Neuronal stem cell (in vitro differentiated cells): ENCODE data around the gene KRT80.
A peak's percentile ranks its signal among the peaks of the same experiment; 100 is the strongest.

Experiments
- DNase-seq: peaks from one replicate; pipeline ENCODE4 v3.0.0-alpha.2; 2013; ENCODE audit warnings: low spot score
- H2AFZ ChIP-seq: one replicate; pipeline ENCODE4 v1.6.1; 2013; ENCODE audit warnings: mild to moderate bottlenecking, low read length, inconsistent platforms
- H2AK5ac ChIP-seq: 2 replicates; pipeline ENCODE4 v1.6.1; 2013; ENCODE audit warnings: low read depth, mild to moderate bottlenecking, inconsistent platforms, low read length, moderate library complexity, mixed read lengths
- H2BK120ac ChIP-seq: 2 replicates; pipeline ENCODE4 v1.6.1; 2013; ENCODE audit warnings: low read depth, mild to moderate bottlenecking, inconsistent platforms, low read length, moderate library complexity, mixed read lengths
- H2BK12ac ChIP-seq: one replicate; pipeline ENCODE4 v1.6.1; 2013; ENCODE audit warnings: low read length, inconsistent platforms
- H2BK15ac ChIP-seq: 2 replicates; pipeline ENCODE4 v1.6.1; 2013; ENCODE audit warnings: mild to moderate bottlenecking, low read length, inconsistent platforms, mixed read lengths
- H2BK5ac ChIP-seq: one replicate; pipeline ENCODE4 v1.6.1; 2013; ENCODE audit warnings: inconsistent platforms, mild to moderate bottlenecking, low read length, moderate library complexity
- H3K14ac ChIP-seq: one replicate; pipeline ENCODE4 v1.6.1; 2013; ENCODE audit warnings: low read length, inconsistent platforms
- H3K18ac ChIP-seq: 2 replicates; pipeline ENCODE4 v1.6.1; 2013; ENCODE audit warnings: low read length, inconsistent platforms
- H3K23ac ChIP-seq: 2 replicates; pipeline ENCODE4 v1.6.1; 2013; ENCODE audit warnings: low read depth, mild to moderate bottlenecking, mixed read lengths, low read length, inconsistent platforms; ENCODE audit not compliant: poor library complexity
- H3K27ac ChIP-seq: replicated peaks from 3 replicates; pipeline ENCODE4 v1.5.1; 2013; ENCODE audit warnings: low read length, inconsistent platforms
- H3K27me3 ChIP-seq, 3 experiments: 2 replicates each; pipeline ENCODE4 v1.6.1; 2013; ENCODE audit warnings: low read length in 3 of 3, mild to moderate bottlenecking in 2 of 3, inconsistent platforms in 1 of 3, low read depth in 1 of 3, mixed read lengths in 1 of 3, moderate library complexity in 1 of 3; ENCODE audit not compliant: control insufficient read depth in 3 of 3, insufficient read depth in 3 of 3
- H3K36me3 ChIP-seq, 2 donors: replicated peaks in 1 of 2; 2 replicates each; pipeline ENCODE4 v1.6.1; 2013; ENCODE audit warnings: low read length in 2 of 2; ENCODE audit not compliant: control insufficient read depth in 2 of 2, insufficient read depth in 2 of 2
- H3K4ac ChIP-seq: 2 replicates; pipeline ENCODE4 v1.6.1; 2013; ENCODE audit warnings: inconsistent platforms, mild to moderate bottlenecking, low read length, moderate library complexity
- H3K4me1 ChIP-seq, 2 donors: 1 replicate in 1 of 2; 2 replicates in 1 of 2; pipeline ENCODE4 v1.6.1; 2013; ENCODE audit warnings: low read length in 2 of 2, low read depth in 1 of 2; ENCODE audit not compliant: control insufficient read depth in 2 of 2, insufficient read depth in 1 of 2
- H3K4me2 ChIP-seq: one replicate; pipeline ENCODE4 v1.6.1; 2013; ENCODE audit warnings: mild to moderate bottlenecking, low read length, inconsistent platforms; ENCODE audit not compliant: insufficient read depth, poor library complexity, severe bottlenecking
- H3K4me3 ChIP-seq, 2 donors: 2 replicates each; pipeline ENCODE4 v1.5.1; 2013; ENCODE audit warnings: low read length in 2 of 2, mild to moderate bottlenecking in 2 of 2, inconsistent platforms in 1 of 2, moderate library complexity in 1 of 2
- H3K79me1 ChIP-seq: one replicate; pipeline ENCODE4 v1.6.1; 2013; ENCODE audit warnings: low read depth, mild to moderate bottlenecking, inconsistent platforms, low read length, moderate library complexity
- H3K9ac ChIP-seq: one replicate; pipeline ENCODE4 v1.6.1; 2013; ENCODE audit warnings: mild to moderate bottlenecking, low read depth, low read length, inconsistent platforms; ENCODE audit not compliant: poor library complexity
- H3K9me3 ChIP-seq, 2 donors: replicated peaks in 1 of 2; 2 replicates each; pipeline versions ENCODE3 to v1.6.1; 2013; ENCODE audit warnings: low read length in 2 of 2, mild to moderate bottlenecking in 2 of 2, inconsistent platforms in 1 of 2, low read depth in 1 of 2, mixed read lengths in 1 of 2, moderate library complexity in 1 of 2; ENCODE audit not compliant: control insufficient read depth in 2 of 2, insufficient read depth in 1 of 2
- H4K8ac ChIP-seq: one replicate; pipeline ENCODE4 v1.6.1; 2013; ENCODE audit warnings: low read depth, mild to moderate bottlenecking, inconsistent platforms, low read length, moderate library complexity
- H4K91ac ChIP-seq: one replicate; pipeline ENCODE4 v1.6.1; 2013; ENCODE audit warnings: low read length, low read depth, mild to moderate bottlenecking, inconsistent platforms; ENCODE audit not compliant: poor library complexity
- WGBS, 2 donors: extraction: QIAGEN DNeasy Blood & Tissue Kit; methylation state at CpG; one replicate each; pipeline ENCODE4 v1.1.7; 2013; ENCODE audit warnings: missing lambda C conversion rate in 2 of 2, mixed read lengths in 1 of 2; ENCODE audit not compliant: insufficient read length in 2 of 2, insufficient replicate concordance in 1 of 2; ENCODE audit errors: extremely low coverage in 2 of 2; 5-methylcytosine and 5-hydroxymethylcytosine counted together

Gene KRT80

DNA sequence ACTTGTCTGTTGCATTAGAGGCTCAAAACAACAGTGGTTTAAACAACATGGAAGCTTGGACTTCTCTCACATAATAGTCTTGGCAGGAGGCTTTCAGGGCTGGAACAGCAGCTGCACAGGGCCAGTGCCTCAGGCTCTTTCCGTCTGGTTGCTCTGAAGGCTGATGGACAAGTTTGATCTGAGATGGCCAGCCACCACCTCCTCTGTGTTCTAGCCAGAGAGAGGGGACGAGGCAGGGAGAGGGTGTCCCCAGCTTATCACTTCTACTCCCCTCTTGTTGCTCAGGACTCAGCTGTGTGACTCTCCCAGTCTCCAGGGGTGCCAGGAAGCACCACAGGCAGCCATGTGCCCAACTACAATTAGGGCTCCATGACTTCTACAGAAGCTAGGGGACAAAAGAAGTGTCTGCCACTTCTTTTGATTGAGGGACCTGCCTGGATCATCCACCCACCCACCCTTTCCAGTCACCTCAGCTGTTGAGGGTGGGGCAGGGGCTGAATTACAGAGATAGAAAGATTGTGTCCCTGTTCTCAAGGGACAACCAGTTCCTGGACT lies 65.7 kb downstream of the KRT80 start:
- Histone ChIP-seq H3K23ac (no peak overlapping the region), H3K4me2 (no peak overlapping the region), H3K9ac (no peak overlapping the region), H3K14ac (no peak overlapping the region), H4K91ac (no peak overlapping the region), H3K79me1 (no peaks in the 10 kb centered on the region), H3K27ac (no peak overlapping the region), H4K8ac (no peak overlapping the region), H2BK5ac (peak overlapping the region; percentile 16), H3K9me3 (no peaks in the 10 kb centered on the region), H2BK15ac (peak overlapping the region; percentile 50), H3K27me3 (peaks cover 0 to 11% (median 0%) of the 10 kb centered on the region in 3 experiments), H3K4me1 (peaks cover 16 to 19% of the 10 kb centered on the region in 2 donors), H2BK120ac (peak overlapping the region; percentile 45), H3K4me3 (no peak overlapping the region), H3K18ac (peak overlapping the region; percentile 76), H3K4ac (no peak overlapping the region), H2BK12ac (peak overlapping the region; percentile 33), H2AFZ (peak overlapping the region; percentile 77), H2AK5ac (peak overlapping the region; percentile 97), H3K36me3 (no peaks in the 10 kb centered on the region)
- no CpG with 5 or more reads among the region's 2 CpGs for WGBS, 2 donors
- no peak for DNase-seq

DNA sequence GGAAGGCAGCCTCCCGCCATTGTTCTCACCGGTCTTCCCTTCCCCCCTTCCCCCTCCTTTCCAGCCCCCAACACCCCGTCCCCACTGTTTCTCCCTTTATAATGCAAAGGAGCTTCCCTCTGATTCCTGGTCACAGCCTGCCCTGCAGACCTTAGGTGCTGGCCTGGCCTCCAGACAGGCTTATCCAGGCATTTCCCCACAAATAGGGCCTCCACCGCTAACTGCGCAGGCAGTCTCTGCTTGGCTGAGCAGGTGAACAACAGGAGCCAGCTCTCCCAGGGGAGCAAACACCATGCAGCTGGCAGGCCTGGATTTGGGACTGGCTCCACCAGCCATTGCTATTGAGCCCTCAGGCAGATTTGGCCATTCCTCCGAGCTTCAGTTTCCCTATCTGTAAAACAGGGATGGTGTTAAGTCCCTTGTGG lies 66.3 kb downstream of the KRT80 start:
- Histone ChIP-seq H2BK120ac (no peak overlapping the region), H3K4me2 (no peak overlapping the region), H3K18ac (peak overlapping the region; percentile 49), H4K8ac (no peak overlapping the region), H3K27ac (no peak overlapping the region), H2AK5ac (no peak overlapping the region), H4K91ac (no peak overlapping the region), H2BK12ac (no peak overlapping the region), H3K9ac (no peak overlapping the region), H3K79me1 (no peaks in the 10 kb centered on the region), H3K27me3 (peaks cover 0 to 11% (median 0%) of the 10 kb centered on the region in 3 experiments), H3K36me3 (no peaks in the 10 kb centered on the region), H3K4me3 (peak overlapping the region in 1 of 2 donors; percentile 3), H3K14ac (no peak overlapping the region), H2BK15ac (peak overlapping the region; percentile 50), H2AFZ (peak overlapping the region; percentile 77), H3K4ac (no peak overlapping the region), H2BK5ac (no peak overlapping the region), H3K9me3 (no peaks in the 10 kb centered on the region), H3K23ac (no peak overlapping the region), H3K4me1 (peaks cover 16% of the 10 kb centered on the region in 2 donors)
- no peak for DNase-seq
- no CpG with 5 or more reads among the region's 6 CpGs for WGBS, 2 donors

DNA sequence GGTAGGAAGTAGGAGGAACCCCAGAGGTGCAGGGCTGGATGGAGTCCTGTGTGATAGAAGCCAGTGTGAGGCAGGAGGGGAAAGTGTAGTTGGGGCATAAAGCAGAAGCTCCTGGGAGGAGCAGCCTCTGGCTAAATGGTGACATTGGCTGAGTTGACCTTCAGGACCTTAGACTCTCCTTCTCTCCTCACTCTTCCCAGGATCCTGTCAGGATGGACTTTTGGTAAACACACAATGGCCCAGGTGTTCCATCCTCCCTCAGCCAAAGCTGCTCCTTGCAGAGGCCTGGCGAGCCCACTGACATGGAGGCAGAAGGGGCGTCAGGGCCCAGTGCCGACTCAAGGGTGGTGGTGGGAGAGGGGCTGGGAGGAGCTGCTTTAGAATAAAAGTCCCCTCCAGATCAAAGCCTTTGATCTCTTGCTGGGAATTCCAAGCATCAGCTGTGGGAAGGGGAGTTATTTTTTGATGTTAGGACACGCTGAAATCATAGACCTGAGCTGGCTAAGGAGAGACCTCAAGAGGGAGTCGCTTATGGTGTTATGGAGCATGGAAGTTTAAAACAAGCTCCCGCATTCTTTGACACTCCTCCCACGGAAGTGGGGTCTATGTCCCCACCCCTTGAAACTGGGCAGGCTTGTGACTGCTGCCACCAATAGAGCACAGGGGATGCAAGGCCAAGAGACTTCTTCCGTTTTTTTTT lies 68.2 kb downstream of the KRT80 start:
- Histone ChIP-seq H3K4me1 (peaks cover 16% of the 10 kb centered on the region in 2 donors), H3K4me2 (no peak overlapping the region), H2AK5ac (no peak overlapping the region), H3K23ac (no peak overlapping the region), H3K14ac (no peak overlapping the region), H3K4me3 (no peak overlapping the region), H4K8ac (no peak overlapping the region), H2BK120ac (no peak overlapping the region), H3K79me1 (no peaks in the 10 kb centered on the region), H3K18ac (peak overlapping the region; percentile 34), H3K9ac (no peak overlapping the region), H2BK12ac (no peak overlapping the region), H3K27me3 (peaks cover 0 to 16% (median 0%) of the 10 kb centered on the region in 3 experiments), H2AFZ (no peak overlapping the region), H4K91ac (no peak overlapping the region), H2BK15ac (no peak overlapping the region), H3K36me3 (no peaks in the 10 kb centered on the region), H3K27ac (no peak overlapping the region), H3K4ac (no peak overlapping the region), H3K9me3 (no peaks in the 10 kb centered on the region), H2BK5ac (no peak overlapping the region)
- no CpG with 5 or more reads among the region's 8 CpGs for WGBS, 2 donors
- no peak for DNase-seq

DNA sequence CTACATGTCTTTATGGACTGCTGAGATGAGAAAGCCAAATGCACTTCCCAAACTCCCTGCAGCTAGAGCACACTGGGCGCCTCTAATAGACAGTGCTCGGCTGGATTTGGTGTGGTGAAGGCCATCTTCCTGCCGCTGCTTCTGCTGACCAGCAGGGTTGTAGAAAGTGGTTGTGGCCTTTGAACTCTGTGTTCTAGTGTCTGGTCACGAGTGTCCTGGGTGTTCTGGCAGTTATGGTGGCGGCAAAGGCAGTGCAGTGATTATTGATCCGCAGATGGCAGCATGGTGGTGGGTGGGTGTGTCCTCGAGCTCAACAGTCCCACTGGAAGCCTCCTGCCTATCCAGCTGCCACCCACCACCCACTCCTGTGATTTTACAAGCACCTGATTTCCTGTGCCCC lies 68.9 kb downstream of the KRT80 start:
- H4K8ac ChIP-seq = no peak overlapping the region
- no peak overlapping the region for H3K4me3 ChIP-seq
- H2BK120ac ChIP-seq = no peak overlapping the region
- H3K9me3 ChIP-seq = no peaks in the 10 kb centered on the region
- H2BK12ac ChIP-seq = no peak overlapping the region
- H2BK15ac ChIP-seq = no peak overlapping the region
- no peak overlapping the region for H3K4ac ChIP-seq
- H3K4me1 ChIP-seq = peaks cover 16% of the 10 kb centered on the region in 2 donors
- peaks cover 0 to 22% (median 0%) of the 10 kb centered on the region in 3 experiments for H3K27me3 ChIP-seq
- no peak overlapping the region for H3K4me2 ChIP-seq
- H2AK5ac ChIP-seq = no peak overlapping the region
- no peak overlapping the region for H3K18ac ChIP-seq
- no peaks in the 10 kb centered on the region for H3K36me3 ChIP-seq
- WGBS, 2 donors = no CpG with 5 or more reads among the region's 7 CpGs
- H3K9ac ChIP-seq = no peak overlapping the region
- no peak overlapping the region for H3K14ac ChIP-seq
- no peak for DNase-seq
- H3K27ac ChIP-seq = no peak overlapping the region
- no peak overlapping the region for H2AFZ ChIP-seq
- no peak overlapping the region for H4K91ac ChIP-seq
- H3K23ac ChIP-seq = no peak overlapping the region
- no peaks in the 10 kb centered on the region for H3K79me1 ChIP-seq
- H2BK5ac ChIP-seq = no peak overlapping the region
